Thyroid gland (tissue), 4 donors: Measurements from ENCODE around the gene GALNT18.

Source experiments
- POLR2A ChIP-seq, 2 donors: fragments of 450-650 bp; IDR thresholded peaks; one replicate each; pipeline ENCODE4 v1.6.1; 2017; ENCODE audit warnings: antibody characterized with exemption in 2 of 2, mild to moderate bottlenecking in 2 of 2, moderate library complexity in 1 of 2
- TF ChIP-seq, protein P1 (sequence below), 6 experiments: fragments of 200-600 bp in 3 of 6; fragments of 450-650 bp in 3 of 6; sonication (generic) in 3 of 6; IDR thresholded peaks; one replicate each; pipeline ENCODE4 v1.5.1; 2016 to 2019; ENCODE audit warnings: antibody characterized with exemption in 6 of 6, mild to moderate bottlenecking in 2 of 6, inconsistent platforms in 1 of 6, moderate library complexity in 1 of 6

DNA sequence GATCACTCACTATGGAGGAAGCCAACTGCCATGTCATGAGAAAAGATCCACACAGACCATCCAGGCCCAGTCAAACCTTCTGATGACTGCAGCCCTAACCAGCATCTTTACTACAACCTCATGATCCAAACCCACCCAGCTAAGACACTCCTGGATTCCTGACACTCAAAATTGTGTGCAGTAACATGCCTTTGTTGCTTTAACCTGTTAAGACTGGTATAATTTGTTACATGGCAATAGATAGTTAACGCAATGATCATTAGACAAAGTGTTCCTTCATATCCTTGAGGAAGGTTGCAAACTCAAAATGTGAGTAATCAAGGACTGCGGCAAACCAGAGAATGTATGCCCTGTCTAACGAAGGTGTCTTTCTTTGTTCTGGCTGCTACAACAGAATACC is 221.7 kb downstream of the GALNT18 start:
- TF ChIP-seq, protein P1, sequence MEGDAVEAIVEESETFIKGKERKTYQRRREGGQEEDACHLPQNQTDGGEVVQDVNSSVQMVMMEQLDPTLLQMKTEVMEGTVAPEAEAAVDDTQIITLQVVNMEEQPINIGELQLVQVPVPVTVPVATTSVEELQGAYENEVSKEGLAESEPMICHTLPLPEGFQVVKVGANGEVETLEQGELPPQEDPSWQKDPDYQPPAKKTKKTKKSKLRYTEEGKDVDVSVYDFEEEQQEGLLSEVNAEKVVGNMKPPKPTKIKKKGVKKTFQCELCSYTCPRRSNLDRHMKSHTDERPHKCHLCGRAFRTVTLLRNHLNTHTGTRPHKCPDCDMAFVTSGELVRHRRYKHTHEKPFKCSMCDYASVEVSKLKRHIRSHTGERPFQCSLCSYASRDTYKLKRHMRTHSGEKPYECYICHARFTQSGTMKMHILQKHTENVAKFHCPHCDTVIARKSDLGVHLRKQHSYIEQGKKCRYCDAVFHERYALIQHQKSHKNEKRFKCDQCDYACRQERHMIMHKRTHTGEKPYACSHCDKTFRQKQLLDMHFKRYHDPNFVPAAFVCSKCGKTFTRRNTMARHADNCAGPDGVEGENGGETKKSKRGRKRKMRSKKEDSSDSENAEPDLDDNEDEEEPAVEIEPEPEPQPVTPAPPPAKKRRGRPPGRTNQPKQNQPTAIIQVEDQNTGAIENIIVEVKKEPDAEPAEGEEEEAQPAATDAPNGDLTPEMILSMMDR (IDR thresholded peaks at IDR 0.05) = no peak
- no peak for TF ChIP-seq POLR2A (IDR thresholded peaks at IDR 0.05)
